Measurements from ENCODE around the gene EEF1A2. TPM values are rescaled to one million over a fixed set of nuclear protein-coding genes. Genes with fewer than 3 reads are reported as not detected.

The EEF1A2 gene
- 5.2 and 14.8 TPM in 2 replicates for total RNA-seq

DNA sequence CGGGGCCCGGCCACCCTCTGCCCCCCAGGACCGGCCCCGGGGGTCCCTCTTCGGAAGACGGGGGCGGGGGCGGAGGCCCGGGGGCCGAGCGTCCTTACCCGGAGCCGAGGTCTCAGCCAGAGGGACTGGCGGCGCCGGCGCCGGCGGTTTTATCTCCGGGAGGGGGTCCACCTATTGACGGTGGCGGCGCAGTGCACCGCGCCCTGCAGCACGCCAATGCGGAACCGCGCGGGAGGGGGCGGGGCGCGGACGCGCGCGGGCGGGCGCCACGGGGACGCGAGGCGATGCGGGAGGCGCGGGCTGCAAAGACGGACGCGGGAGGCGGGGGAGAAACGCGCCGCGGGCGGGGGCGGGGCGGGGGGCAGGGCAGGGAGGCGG lies at the start of gene EEF1A2:
Gene EEF1A2 (minus strand): TSS at position 124 of the 378 bp plus-strand sequence. CDS start 1,320 bp downstream, outside the sequence.
- DNase-seq (ENCODE audit: low read depth in 2 of 2): peak in 1 of 2 donors; percentile 50

DNA sequence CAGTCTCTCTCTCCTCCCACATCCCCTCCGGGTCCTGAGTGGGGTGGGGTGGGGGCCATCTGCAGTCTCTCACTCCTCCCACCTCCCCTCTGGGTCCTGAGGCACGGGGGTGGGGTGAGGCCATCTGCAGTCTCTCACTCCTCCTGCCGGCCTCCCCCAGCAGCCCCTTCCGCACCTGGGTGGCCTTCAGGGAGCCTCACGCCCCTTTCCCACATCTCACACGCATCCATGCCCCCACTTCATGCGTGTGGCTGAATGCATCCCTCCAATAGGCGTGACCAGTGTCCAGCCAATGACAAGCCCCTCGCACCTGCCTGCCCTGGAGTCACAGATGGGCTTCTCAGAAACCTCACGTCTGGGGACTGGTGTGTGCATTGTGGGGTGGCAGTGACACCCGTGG lies 49.7 kb upstream of the EEF1A2 start:
- DNase-seq (ENCODE audit: low read depth in 2 of 2): no peak

DNA sequence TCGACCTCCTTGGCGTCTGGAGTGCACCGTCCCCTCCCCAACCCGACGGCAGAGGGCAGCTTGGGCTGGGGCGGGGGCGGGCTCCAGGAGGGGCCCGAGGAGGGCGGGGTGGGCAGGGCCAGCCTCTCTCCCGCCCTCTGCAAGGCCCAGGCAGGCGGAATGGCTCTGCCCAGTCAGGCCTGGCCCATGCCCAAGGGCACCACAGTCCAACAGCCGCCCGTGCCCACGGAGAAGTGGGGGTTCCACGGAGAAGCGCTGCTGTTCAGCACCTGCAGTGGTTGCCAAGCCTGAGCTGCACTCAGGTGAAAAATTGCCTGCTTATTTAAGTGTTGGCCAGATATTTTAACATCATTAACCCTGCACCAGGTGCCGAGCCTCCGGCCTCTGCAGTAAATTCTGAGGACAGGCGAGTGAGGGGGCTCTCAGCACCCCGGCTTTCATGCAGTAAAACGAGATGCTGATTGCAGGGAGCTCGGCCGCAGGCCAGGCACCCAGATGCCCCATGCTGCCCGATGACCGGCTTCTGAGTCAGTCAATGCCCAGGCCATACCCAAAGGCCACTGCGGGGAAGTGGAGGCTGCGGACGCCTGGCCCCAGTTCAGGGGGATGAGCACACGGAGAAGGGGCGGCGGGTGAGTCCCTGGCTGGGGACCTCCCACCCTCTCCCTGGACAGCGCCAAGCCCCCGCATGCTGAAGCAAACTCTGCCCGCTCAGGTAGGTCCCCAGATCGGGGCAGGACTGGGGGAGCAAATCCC lies 49.0 kb upstream of the EEF1A2 start, which contains the start of gene SRMS:
Gene SRMS (minus strand): TSS at position 25 of the 756 bp plus-strand sequence. CDS start 286 bp downstream, outside the sequence.
- DNase-seq (ENCODE audit: low read depth in 2 of 2): no peak

DNA sequence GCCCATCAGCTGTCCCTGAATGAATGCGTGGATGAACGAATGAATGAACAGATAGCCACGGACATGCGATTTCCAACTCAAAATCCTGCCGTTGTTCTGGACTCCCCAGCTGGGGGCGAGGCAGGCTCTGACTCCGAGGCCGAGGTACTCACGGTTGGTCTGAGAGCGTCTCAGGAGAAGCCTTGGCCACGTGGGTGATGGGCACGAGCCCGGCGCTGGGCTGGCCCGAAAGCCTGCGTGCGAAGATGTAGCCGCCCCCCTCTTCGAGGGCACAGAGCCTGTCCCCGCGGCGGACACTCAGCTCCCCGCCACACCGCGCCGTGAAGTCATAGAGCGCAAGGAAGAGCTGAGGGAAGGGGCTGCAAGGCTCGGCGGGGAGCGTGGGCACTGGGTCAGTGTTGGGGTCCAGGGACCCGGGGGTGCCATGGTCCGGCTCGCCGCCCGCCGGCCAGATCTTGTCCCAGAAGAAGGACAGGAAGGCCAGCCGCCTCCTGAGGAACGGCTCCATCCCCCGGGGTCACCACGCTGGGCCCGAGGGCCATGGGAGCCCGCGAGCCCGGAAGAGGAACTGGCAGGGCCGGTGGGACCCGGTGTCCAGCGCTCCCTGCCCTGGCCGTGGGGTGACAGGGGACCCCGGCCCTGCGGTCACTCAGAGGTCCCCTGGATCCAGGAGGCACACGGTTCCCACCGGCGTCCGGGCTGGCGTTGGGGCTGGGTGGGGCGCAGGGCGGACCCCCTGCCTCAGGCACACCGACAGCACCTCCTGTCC lies 48.3 kb upstream of the EEF1A2 start:
- no peak for DNase-seq (ENCODE audit: low read depth in 2 of 2)

DNA sequence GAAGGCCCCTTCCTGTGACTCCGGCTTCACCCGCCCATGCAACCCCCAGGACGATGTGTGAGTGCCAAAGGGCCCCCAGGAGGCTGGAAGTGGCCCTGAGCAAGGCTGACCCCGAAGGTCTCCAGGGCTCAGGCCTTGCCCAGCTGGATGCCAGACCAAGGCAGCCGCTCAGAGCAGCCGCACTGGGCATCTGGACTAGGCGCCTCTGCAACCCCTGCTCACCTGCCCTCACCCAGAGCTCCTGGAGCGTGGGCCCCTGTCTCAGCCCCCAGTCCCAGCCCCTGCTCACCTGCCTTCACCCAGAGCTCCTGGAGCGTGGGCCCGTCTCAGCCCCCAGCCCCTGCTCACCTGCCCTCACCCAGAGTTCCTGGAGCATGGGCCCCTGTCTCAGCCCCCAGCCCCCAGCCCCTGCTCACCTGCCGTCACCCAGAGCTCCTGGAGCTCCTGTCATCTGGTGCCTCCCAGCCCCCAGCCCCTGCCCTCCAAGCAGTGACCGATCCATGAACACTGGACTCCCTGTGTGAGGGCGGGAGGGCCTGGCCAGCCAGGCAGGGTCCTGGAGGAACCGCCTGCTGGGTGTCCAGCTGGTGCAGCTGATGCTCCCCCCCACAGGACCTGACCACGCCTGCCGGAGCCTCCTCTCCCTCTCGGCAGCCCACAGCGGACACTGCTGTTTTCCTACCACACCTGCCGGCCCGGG lies 47.5 kb upstream of the EEF1A2 start:
- no peak for DNase-seq (ENCODE audit: low read depth in 2 of 2)

DNA sequence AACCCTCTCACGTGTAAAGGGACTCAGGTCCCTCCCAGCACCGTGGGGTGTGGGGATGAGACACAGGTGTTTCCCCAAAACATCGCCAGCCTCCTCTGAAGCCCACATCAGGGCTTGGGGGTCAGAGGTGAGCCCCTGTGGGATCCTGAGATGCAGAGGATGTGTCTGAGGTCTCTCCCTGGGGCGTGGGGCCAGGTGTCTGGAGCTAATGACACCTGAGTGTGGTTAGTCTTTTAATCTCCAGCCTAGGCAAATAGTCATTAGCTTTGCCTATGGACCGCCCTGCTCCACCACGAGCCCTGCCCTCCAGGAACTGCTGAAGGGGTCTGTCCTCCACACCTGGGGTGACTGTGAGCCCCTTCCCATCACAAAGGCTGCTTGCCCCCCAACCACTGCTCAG lies 46.9 kb upstream of the EEF1A2 start:
- no peak for DNase-seq (ENCODE audit: low read depth in 2 of 2)

DNA sequence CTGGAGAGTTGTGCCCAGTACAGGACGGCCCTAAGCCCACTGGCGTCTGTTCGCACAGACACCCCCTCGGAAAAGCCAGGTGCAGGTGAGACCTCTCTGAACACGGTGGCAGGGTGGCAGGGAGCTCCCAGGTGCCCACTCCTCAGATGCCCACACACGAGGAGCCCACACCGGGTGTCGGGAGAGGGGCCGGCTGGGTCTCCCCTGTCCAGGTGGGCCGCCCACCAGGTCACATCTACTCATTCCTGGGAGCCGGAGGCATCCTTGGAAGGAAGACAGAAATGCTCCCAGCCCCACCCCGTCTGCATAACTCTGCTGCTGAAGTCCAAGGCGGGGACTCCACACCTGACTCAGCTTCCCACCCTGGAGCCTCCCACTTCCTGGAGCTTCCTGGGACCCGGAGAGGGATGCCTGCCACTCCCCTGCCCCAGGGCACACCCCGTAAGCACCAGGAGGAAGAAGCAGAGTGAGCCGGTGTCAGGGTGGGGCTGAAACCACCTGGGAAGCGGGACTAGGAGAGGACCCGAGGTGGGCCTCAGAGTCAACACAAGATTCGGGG lies 46.2 kb upstream of the EEF1A2 start:
- DNase-seq (ENCODE audit: low read depth in 2 of 2): no peak

DNA sequence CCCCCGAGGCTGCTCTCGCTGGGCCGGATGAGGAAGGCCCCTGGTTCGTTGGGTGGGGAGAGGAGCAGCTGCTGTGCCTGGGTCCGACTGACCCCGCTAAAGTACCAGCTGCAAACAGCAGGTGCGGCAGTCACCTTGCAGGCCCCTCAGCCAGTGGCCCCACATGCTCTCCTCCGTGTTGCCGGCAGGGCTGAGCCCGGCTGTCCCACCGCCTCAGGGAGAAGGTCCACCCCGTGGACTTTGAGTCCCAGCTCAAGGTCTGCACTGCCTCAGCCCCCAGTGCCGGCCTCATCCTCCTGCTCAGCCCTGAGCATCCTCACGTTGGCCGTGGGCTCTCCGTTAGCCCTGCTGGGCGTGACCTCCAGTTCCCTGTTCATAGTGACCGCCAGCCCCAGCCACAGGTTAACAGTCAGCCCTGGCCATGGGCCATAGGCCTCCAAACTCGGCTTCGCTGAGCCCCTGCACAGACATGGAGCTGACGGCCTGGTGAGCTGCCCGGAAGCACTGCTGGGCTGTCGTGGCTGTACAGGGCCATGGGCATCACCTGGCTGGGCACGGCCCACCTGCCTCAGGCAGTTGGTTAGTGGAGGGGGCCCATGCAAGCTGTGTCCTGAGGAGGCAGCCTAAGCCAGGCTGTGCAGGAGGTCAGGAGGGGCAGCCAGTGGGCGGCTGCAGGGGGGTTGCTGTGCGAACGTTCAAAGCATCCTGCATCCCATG lies 45.5 kb upstream of the EEF1A2 start:
- no peak for DNase-seq (ENCODE audit: low read depth in 2 of 2)

DNA sequence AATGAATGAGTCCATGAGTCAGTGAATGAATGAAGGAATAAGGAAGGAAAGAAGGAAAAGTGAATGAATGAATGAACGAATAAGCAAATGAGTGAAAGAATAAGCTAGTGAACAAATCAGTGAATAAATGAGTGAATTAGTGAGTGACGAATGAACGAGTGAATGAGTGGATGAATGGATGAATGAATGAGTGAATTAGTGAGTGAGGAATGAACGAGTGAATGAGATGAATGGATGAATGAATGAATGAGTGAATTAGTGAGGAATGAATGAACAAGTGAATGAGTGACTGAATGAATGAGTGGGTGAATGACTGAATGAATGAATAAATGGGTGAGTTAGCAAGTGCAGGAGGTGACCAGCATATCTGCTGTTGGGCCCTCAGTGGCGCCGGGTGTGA lies 44.9 kb upstream of the EEF1A2 start:
- DNase-seq (ENCODE audit: low read depth in 2 of 2): no peak

DNA sequence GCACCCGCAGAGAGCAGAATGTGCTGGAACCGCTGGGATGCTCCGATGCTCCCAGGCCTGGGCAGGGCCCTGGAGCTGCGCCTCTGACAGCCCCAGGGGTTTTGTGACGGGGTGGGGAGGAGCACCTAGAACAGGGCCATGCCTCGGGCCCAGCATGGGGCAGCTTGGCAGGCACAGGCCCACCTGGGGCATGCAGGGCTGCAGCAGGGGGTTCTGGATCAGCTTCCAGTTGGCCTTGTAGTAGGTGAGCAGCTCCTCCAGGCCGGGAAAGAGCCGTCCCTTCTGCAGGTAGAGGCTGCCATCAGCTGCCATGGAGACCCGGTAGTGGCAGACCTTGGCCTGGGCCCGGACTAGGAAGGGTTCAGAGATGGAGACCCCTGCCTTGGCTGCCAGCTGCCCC lies 44.2 kb upstream of the EEF1A2 start:
- no peak for DNase-seq (ENCODE audit: low read depth in 2 of 2)

DNA sequence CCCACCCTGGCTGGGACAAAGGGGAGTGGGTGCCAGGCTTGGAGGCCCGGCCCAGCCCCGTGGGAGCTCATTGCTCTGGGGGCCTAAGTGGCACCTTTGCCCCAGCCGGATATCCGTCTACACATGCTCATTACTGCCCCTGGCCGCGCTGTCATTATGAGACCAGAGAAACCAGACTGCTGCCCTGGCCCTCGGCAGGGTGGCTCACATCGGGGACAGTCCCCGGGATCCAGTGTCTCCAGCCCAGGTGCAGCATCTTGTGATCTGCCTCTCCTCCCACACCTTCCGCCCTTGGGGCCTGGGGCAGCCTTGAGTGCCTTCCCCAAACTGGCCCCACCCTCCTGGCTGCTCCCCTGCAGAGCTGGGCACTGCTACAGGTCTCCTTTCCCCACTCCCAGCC lies 43.8 kb upstream of the EEF1A2 start:
- DNase-seq (ENCODE audit: low read depth in 2 of 2): no peak

DNA sequence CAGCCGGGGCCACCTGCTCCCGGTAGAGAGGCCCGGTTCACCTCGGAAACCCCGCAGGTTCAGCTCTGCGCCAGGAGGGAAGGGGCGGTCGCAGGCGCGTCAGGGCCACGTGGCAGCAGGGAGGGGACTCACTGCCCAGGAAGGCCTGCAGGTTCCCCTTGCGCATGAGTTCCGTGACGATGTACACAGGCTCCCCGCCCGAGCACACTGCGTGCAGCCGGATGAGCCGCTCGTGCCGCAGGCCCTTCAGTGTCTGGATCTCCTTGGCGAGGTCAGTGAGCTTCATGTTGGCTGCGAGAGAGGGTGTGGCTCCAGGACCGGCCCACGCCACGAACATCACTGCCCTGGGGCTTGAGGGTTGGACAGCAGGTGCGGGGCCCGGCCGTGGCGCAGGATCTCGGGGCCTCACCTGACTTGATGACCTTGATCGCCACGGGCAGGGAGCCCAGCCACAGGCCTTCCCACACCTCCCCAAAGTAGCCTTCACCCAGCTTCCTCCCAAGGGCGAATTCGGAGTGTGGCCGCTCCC lies 43.2 kb upstream of the EEF1A2 start:
- DNase-seq (ENCODE audit: low read depth in 2 of 2): no peak

DNA sequence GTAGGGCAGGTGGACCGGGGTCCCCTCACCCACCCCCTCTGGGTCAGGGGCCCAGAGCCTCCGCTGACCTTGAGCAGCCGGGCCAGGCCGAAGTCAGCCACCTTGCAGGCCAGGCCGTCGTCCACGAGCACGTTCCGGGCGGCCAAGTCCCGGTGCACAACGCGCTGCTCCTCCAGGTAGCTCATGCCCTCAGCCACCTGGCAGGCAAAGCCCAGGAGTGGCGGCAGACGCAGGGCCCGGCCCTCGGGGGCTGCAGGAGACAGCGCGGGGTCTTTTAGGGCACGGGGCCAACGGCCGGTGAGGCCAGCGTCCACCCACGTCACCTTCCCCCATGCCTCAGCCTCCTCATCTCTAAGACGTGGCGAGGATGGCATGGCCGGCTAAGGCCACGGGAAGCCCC lies 42.5 kb upstream of the EEF1A2 start:
- DNase-seq (ENCODE audit: low read depth in 2 of 2): no peak

DNA sequence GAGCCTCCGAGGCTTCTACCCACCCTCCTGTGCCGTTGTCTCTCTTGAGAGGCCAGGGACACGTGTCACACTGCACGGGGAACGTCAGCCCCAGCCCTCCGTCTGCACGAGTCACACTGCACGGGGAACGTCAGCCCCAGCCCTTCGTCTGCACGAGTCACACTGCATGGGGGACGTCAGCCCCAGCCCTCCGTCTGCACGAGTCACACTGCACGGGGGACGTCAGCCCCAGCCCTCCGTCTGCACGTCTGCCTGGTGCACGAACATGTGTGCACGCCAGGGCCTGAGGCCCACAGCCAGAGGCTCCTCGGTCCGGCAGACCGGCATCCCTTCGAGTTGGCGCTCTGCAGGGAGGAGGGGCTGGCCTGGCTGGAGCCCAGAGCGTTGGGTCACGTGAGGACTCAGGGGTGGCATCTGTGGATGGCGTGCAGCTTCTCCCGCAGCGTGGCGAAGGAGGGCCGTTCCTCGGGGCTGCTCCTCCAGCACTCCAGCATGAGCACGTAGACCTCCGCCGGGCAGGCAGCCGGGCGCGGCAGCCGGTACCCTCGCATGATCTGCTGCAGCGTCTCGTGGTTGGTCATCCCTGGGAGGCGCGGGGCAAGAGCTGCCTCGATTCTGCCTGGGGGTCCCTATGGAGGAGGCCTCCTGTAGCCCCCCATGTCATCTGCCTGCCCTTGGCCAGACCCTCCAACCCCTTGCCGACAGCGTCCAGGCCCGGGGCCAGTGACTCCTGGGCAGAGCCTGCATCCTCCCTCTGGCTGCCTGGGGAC lies 41.7 kb upstream of the EEF1A2 start:
- no peak for DNase-seq (ENCODE audit: low read depth in 2 of 2)

DNA sequence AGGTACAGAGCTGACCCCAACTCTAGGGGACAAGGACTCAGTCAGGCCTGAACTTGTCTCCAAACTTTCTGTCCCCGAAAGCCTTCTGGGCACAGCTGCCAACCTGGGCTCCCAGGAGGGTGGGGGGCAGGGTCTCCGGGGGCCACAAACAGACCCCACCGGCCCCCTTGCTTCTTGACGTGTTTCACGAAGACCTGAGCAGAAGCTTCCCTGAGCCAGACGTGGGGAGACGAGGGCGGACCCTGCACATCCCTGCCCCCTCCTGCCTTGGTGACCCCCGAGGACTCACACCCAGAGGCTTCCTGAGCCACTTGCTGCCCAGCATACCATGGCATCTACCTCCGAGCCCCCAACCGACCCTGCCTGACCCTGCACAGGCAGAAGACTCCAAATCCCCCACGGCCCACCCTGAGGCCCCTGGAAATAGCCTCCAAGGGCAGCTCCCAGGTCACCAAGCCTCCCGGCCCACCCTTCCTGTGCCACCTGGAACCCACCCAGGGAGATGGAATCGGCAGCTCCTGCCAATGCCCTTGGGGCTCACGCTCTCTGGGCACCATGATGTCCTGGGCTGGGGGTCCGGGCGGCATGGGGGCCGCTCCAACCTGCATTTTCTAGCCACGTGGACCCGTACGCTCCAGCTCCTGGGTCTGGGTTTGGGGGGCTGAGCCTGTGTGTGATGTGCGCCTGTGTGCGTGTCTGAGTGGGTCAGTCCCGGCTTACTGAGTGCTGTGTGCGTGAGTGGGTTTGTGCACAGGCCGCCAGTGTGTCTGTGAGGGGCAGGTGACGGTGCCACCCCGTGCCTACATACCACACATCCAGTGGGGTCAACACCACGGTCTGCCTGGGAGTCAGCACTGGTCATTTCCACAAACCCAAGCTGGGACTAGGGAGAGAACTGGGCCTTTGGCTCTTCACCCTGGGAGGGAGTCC lies 40.8 kb upstream of the EEF1A2 start:
- no peak for DNase-seq (ENCODE audit: low read depth in 2 of 2)

DNA sequence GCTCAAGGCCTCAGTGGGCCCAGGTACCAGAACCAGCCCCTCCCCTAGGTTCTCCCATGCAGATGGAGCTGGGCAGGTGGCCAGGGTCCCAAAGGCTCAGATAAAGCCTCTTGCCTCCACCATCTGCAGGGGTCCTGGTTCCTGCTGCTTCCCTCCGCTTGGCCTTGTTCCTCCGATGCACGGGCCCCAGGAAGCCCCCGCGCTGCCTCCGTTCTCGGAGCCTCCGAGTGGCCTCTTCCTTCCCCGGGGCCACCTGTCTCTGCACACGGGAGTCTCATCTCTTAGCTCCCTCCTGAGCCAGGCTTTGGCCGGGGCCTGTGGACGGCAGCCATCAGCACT lies 40.2 kb upstream of the EEF1A2 start:
- DNase-seq (ENCODE audit: low read depth in 2 of 2): no peak

DNA sequence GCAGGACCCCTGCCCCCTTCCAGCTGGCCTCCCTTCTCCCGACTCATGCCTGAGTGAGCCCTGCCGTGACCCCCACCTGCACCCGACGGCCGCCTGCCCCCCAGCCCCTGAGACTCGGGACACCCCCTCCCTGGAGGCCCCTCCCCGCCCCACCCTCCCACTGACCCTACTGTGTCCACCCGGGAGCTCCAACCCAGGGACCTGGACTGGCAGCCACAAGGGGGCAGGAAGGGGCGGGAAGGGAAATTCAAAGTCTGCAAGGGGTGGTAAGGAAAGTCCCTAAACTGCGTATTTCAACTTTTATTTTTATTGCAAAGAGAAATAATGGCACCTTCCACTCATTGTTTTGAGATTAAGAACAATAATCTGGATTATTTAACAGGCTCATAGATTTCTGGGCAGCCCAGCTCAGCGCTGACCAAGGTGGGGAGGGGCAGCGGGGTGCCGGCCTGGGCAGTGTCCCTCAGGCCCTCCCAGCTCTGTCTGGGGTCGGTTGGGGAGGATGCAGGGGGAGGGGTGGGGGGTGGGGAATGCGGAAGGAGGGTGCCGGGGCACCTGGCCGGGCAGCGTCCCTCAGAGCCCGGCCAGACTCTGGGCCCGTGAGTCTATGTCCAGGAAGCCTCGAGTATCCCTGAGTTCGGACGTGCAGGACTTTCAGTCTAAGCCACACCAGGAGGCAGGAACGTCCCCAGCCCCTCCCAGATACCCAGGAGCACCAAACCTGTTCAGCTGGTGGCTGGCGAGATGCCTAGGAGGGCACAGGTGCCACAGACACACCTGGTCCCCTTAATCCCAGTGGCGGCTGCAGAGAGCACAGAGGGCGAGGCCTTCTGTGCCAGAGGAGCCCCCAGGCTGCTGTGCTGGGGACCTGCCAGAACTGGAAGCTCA lies 39.6 kb upstream of the EEF1A2 start:
- peak; percentile 53 to 72 for DNase-seq (ENCODE audit: low read depth in 2 of 2)

DNA sequence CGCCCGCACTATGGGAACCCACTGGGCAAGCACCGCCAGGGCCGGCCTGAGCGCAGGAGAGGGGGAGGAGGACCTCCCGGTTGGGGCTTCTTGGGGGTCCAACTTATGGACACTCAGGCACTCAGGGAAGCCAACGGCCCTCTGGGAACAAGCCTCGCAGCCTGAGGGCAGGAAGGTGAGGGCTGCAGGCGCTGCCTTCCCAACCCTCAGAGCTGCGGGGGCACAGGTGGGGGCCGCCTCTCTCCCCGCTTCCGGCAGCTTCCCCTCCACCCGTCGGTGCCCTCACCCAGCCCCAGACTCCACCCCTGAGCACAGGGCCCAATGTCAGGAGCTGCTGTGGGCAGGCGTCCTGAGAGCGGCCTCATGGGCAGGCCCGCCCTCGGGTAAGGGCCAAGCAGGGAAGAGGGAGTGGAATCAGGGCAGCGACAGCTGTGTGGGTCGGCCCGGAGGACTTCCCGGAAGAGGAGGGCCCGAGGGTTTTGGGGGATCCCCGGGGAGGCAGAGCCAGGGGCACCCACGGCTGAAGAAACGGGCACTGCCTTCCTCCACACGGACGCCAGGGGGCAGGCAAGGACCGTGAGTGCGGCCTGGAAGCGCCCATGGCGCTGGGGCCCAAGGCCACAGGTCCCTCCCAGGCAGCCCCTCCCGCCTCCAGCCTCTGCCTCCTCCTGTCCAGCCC lies 38.8 kb upstream of the EEF1A2 start:
- peak; percentile 92 to 93 for DNase-seq (ENCODE audit: low read depth in 2 of 2)
